IMR-90 (cell line): ENCODE measurements around the gene ITPKC. TPM values are rescaled to one million over a fixed set of nuclear protein-coding genes. Genes with fewer than 3 reads are reported as not detected.

Source experiments
- ATAC-seq: fragments of 200-7000 bp; cut with Tn5 transposase; 2 replicates; pipeline ENCODE4 v1.9.1; 2020; ENCODE audit warnings: low read depth, mild to moderate bottlenecking, moderate library complexity
- BruUV-seq: library from RNA; stranded (reverse); fragments of 400-500 nt; replicated peaks from 2 replicates; lab custom pipeline; 2021; lab: Mats Ljungman, UMichigan
- CTCF ChIA-PET: fragments of 300-600 bp; formaldehyde crosslinking; extraction: SDS; loops from one replicate; lab custom pipeline; 2021; ENCODE audit warnings: antibody characterized with exemption; lab: Yijun Ruan, JAX
- POLR2A ChIA-PET: fragments of 300-600 bp; sonication (Branson Sonifier 250); formaldehyde crosslinking; loops from one replicate; lab custom pipeline; 2022; ENCODE audit warnings: antibody characterized with exemption; ENCODE audit not compliant: unreplicated experiment; lab: Charles Lee
- DNase-seq: peaks from one replicate; pipeline ENCODE4 v3.0.0; 2013
- H2AFZ ChIP-seq: replicated peaks from 2 replicates; pipeline ENCODE3; 2013; ENCODE audit warnings: low read length, mild to moderate bottlenecking; ENCODE audit not compliant: poor library complexity
- H2AK5ac ChIP-seq: 2 replicates; pipeline ENCODE4 v1.6.1; 2013; ENCODE audit warnings: low read depth, low read length, inconsistent platforms
- H2AK9ac ChIP-seq: replicated peaks from 2 replicates; pipeline ENCODE3; 2013; ENCODE audit warnings: mild to moderate bottlenecking, low read depth, low read length, moderate library complexity; ENCODE audit not compliant: poor library complexity
- H2BK120ac ChIP-seq: 2 replicates; pipeline ENCODE4 v1.6.1; 2013; ENCODE audit warnings: low read depth, low read length, inconsistent platforms
- H2BK15ac ChIP-seq: 3 replicates; pipeline ENCODE4 v1.6.1; 2013; ENCODE audit warnings: low read depth, low read length, inconsistent platforms
- H2BK20ac ChIP-seq: 2 replicates; pipeline ENCODE4 v1.6.1; 2013; ENCODE audit warnings: low read depth, mild to moderate bottlenecking, inconsistent platforms, low read length, moderate library complexity
- H2BK5ac ChIP-seq: 2 replicates; pipeline ENCODE4 v1.6.1; 2013; ENCODE audit warnings: mild to moderate bottlenecking, low read depth, low read length, inconsistent platforms; ENCODE audit not compliant: poor library complexity, severe bottlenecking
- H3K14ac ChIP-seq: replicated peaks from 2 replicates; pipeline ENCODE4 v1.6.1; 2013; ENCODE audit warnings: low read depth, low read length, inconsistent platforms
- H3K18ac ChIP-seq: 2 replicates; pipeline ENCODE4 v1.6.1; 2013; ENCODE audit warnings: low read depth, low read length, control low read depth
- H3K23ac ChIP-seq: 2 replicates; pipeline ENCODE4 v1.6.1; 2013; ENCODE audit warnings: low read depth, low read length, inconsistent platforms
- H3K27ac ChIP-seq: 2 replicates; pipeline ENCODE4 v1.5.1; 2013; ENCODE audit warnings: mild to moderate bottlenecking, control low read depth, low read length; ENCODE audit not compliant: insufficient read depth
- H3K27me3 ChIP-seq: 2 replicates; pipeline ENCODE4 v1.6.1; 2013; ENCODE audit warnings: low read length; ENCODE audit not compliant: control insufficient read depth, insufficient read depth
- H3K36me3 ChIP-seq: 2 replicates; pipeline ENCODE4 v1.6.1; 2013; ENCODE audit warnings: low read length, mixed read lengths; ENCODE audit not compliant: control insufficient read depth, insufficient read depth
- H3K4ac ChIP-seq: 2 replicates; pipeline ENCODE4 v1.6.1; 2013; ENCODE audit warnings: low read depth, low read length, inconsistent platforms
- H3K4me1 ChIP-seq: 2 replicates; pipeline ENCODE4 v1.6.1; 2013; ENCODE audit warnings: low read length, mixed read lengths; ENCODE audit not compliant: control insufficient read depth, insufficient read depth
- H3K4me2 ChIP-seq: 2 replicates; pipeline ENCODE4 v1.6.1; 2013; ENCODE audit warnings: low read depth, mild to moderate bottlenecking, control low read depth, low read length, moderate library complexity
- H3K4me3 ChIP-seq: 2 replicates; pipeline ENCODE4 v1.5.1; 2013; ENCODE audit warnings: low read depth, mild to moderate bottlenecking, control low read depth, low read length, moderate library complexity; ENCODE audit not compliant: insufficient read depth
- H3K56ac ChIP-seq: 2 replicates; pipeline ENCODE4 v1.6.1; 2013; ENCODE audit warnings: low read length, inconsistent platforms; ENCODE audit not compliant: insufficient read depth; ENCODE audit errors: extremely low read depth
- H3K79me1 ChIP-seq, 2 experiments: 2 replicates each; pipeline ENCODE4 v1.6.1; 2013; ENCODE audit warnings: low read length in 2 of 2, inconsistent platforms in 1 of 2, low read depth in 1 of 2
- H3K9ac ChIP-seq: 2 replicates; pipeline ENCODE4 v1.6.1; 2013; ENCODE audit warnings: low read depth, low read length, control low read depth
- H3K9me1 ChIP-seq: 2 replicates; pipeline ENCODE4 v1.6.1; 2013; ENCODE audit warnings: low read length, inconsistent platforms; ENCODE audit not compliant: insufficient read depth
- H3K9me3 ChIP-seq: 2 replicates; pipeline ENCODE4 v1.6.1; 2013; ENCODE audit warnings: low read length; ENCODE audit not compliant: control insufficient read depth, insufficient read depth
- H4K20me1 ChIP-seq: 2 replicates; pipeline ENCODE4 v1.6.1; 2013; ENCODE audit warnings: low read length, inconsistent platforms; ENCODE audit not compliant: insufficient read depth
- H4K5ac ChIP-seq: 2 replicates; pipeline ENCODE4 v1.6.1; 2013; ENCODE audit warnings: mild to moderate bottlenecking, low read depth, low read length, control low read depth
- H4K8ac ChIP-seq, 2 experiments: 2 replicates each; pipeline ENCODE4 v1.6.1; 2013; ENCODE audit warnings: low read depth in 2 of 2, low read length in 2 of 2, control low read depth in 1 of 2, inconsistent platforms in 1 of 2
- H4K91ac ChIP-seq: 2 replicates; pipeline ENCODE4 v1.6.1; 2013; ENCODE audit warnings: low read depth, low read length, inconsistent platforms; ENCODE audit not compliant: insufficient read depth
- BHLHE40 ChIP-seq: fragments of 150-350 bp; IDR thresholded peaks from 2 replicates; pipeline ENCODE4 v1.6.1; 2016; ENCODE audit warnings: mild to moderate bottlenecking, low read depth, low read length
- CHD1 ChIP-seq: IDR thresholded peaks from 2 replicates; pipeline ENCODE4 v1.6.1; 2012; ENCODE audit warnings: low read depth, low read length, improper control_type of control experiment
- ELK1 ChIP-seq: fragments of 150-350 bp; IDR thresholded peaks from 2 replicates; pipeline ENCODE4 v1.6.1; 2016; ENCODE audit warnings: low read depth, mild to moderate bottlenecking, low read length, moderate library complexity, borderline replicate concordance
- MAFK ChIP-seq: IDR thresholded peaks from 2 replicates; pipeline ENCODE4 v1.6.1; 2012; ENCODE audit warnings: low read depth, low read length, improper control_type of control experiment
- MAZ ChIP-seq: IDR thresholded peaks from 2 replicates; pipeline ENCODE4 v1.6.1; 2012; ENCODE audit warnings: low read depth, mild to moderate bottlenecking, low read length, improper control_type of control experiment, moderate library complexity, borderline replicate concordance
- MXI1 ChIP-seq: IDR thresholded peaks from 2 replicates; pipeline ENCODE4 v1.6.1; 2012; ENCODE audit warnings: low read depth, mild to moderate bottlenecking, low read length, moderate library complexity, borderline replicate concordance
- NFE2L2 ChIP-seq: fragments of 150-350 bp; IDR thresholded peaks from 2 replicates; pipeline ENCODE4 v1.6.1; 2016; ENCODE audit warnings: low read depth, mild to moderate bottlenecking, low read length
- POLR2A ChIP-seq: IDR thresholded peaks from 2 replicates; pipeline ENCODE4 v1.6.1; 2012; ENCODE audit warnings: mild to moderate bottlenecking, low read depth, low read length
- RAD21 ChIP-seq: IDR thresholded peaks from 2 replicates; pipeline ENCODE4 v1.6.1; 2012; ENCODE audit warnings: low read length, improper control_type of control experiment
- RCOR1 ChIP-seq: IDR thresholded peaks from 2 replicates; pipeline ENCODE4 v1.6.1; 2012; ENCODE audit warnings: mild to moderate bottlenecking, low read length, improper control_type of control experiment; ENCODE audit not compliant: insufficient replicate concordance
- RFX5 ChIP-seq: IDR thresholded peaks from 2 replicates; pipeline ENCODE4 v1.8.0; 2012; ENCODE audit warnings: low read depth, mild to moderate bottlenecking, low read length, moderate library complexity
- SMC3 ChIP-seq: fragments of 150-350 bp; IDR thresholded peaks from 2 replicates; pipeline ENCODE4 v1.6.1; 2016; ENCODE audit warnings: low read depth, mild to moderate bottlenecking, antibody characterized with exemption, low read length, moderate library complexity
- WGBS, 2 experiments: methylation state at CpG; one replicate each; pipeline versions ENCODE4 v1.1.5 to v1.1.7; 2013; ENCODE audit warnings: missing lambda C conversion rate in 2 of 2; ENCODE audit not compliant: insufficient read length in 1 of 2; ENCODE audit errors: extremely low coverage in 2 of 2; 5-methylcytosine and 5-hydroxymethylcytosine counted together
- dilution Hi-C: fragments of 300-500 bp; cut with HindIII; formaldehyde crosslinking; loops from one replicate; pipeline ENCODE4 v1.14.3; 2018; ENCODE audit warnings: low sequenced_read_pairs; ENCODE audit not compliant: unreplicated experiment
- in situ Hi-C: fragments of 300-500 bp; cut with MboI; formaldehyde crosslinking; loops from 3 replicates; pipeline ENCODE4 v1.14.3; 2019; ENCODE audit warnings: low sequenced_read_pairs, inconsistent platforms, mixed read lengths
- intact Hi-C: fragments of 100-400 bp; cut with micrococcal nuclease; formaldehyde crosslinking; loops from 2 replicates; pipeline ENCODE4 v1.10.0; 2022
- polyA plus RNA-seq, 3 experiments: library from polyadenylated mRNA; depleted of rRNA; stranded (reverse); fragments of >200 nt; gene quantifications; 2 replicates each; pipeline ENCODE4 v1.2.3, GENCODE V29; 2012; ENCODE audit warnings: low replicate concordance in 1 of 3
- total RNA-seq: library from RNA; depleted of rRNA; stranded (reverse); fragments of >200 nt; gene quantifications from 2 replicates; pipeline ENCODE4 v1.2.3, GENCODE V29; 2012
- TF ChIP-seq, protein P1 (sequence below): fragments of 150-350 bp; IDR thresholded peaks from 2 replicates; pipeline ENCODE4 v1.6.1; 2017; ENCODE audit warnings: mild to moderate bottlenecking, antibody characterized with exemption, low read length, low read depth

The ITPKC gene
- total and polyA plus RNA-seq, 2 of the 4 experiments (the other 2 are of a cell fraction): 7.7 to 9.4 TPM

DNA sequence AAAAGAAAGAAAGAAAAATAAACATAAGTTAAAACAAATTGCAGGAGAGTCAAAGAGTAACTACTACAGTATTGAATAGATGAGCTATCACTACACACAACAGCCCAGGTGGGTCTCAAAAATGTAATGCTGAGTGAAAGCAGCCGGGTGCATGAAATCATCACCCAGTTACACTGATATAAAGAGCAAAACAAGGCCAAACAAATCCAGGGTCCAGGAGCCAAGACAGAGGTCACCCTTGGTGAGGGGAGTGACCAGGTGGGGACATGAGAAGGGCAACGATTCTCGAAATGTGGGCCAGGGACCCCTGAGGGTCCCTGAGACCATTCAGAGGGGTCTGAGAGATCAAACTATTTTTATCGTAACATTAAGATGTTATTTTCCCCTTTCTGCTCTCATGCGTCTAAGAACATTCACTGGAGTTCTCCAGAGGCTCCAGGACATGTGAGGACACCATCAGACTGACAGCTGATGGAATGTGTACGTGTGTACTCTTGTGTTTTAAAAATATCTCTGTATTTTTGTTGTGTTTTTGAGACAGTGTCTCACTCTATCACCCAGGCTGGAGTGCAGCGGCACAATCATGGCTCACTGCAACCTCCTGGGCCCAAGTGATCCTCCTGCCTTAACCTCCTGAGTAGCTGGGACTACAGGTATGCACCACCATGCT lies 10.8 kb upstream of the ITPKC start:
- H2BK20ac ChIP-seq: no peak overlapping the region
- 0 out of 4 replicates have a peak, but pooled peaks cover 0 to 9% of the 10 kb centered on the region in 2 experiments for H3K79me1 ChIP-seq
- intact Hi-C loops: no loop called here
- H3K27ac ChIP-seq: no peak overlapping the region
- no peak overlapping the region for H3K9ac ChIP-seq
- no peak overlapping the region for H3K4me3 ChIP-seq
- no peak overlapping the region for H4K91ac ChIP-seq
- 100% methylated on average over 2 of the region's 7 CpGs; no CpG with 5 or more reads in 1 of the 2 experiments for WGBS, 2 experiments
- no peak overlapping the region for H3K18ac ChIP-seq
- H3K14ac ChIP-seq: no peak overlapping the region
- no peaks in the 10 kb centered on the region for H3K9me1 ChIP-seq
- ChIA-PET CTCF (no interaction called here), POLR2A (no interaction called here)
- H3K4me2 ChIP-seq: no peak overlapping the region
- H4K8ac ChIP-seq: no peak overlapping the region
- TF ChIP-seq BHLHE40: no peak
- no peak for TF ChIP-seq RFX5
- TF ChIP-seq, protein P1, sequence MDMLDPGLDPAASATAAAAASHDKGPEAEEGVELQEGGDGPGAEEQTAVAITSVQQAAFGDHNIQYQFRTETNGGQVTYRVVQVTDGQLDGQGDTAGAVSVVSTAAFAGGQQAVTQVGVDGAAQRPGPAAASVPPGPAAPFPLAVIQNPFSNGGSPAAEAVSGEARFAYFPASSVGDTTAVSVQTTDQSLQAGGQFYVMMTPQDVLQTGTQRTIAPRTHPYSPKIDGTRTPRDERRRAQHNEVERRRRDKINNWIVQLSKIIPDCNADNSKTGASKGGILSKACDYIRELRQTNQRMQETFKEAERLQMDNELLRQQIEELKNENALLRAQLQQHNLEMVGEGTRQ: no peak
- TF ChIP-seq MXI1: no peak
- no peak for TF ChIP-seq CHD1
- no peak for TF ChIP-seq SMC3
- TF ChIP-seq ELK1: no peak
- no peak for TF ChIP-seq RAD21
- no peak for TF ChIP-seq POLR2A
- TF ChIP-seq MAZ: no peak
- no peak for TF ChIP-seq RCOR1
- TF ChIP-seq NFE2L2: no peak
- TF ChIP-seq MAFK: no peak
- H2BK120ac ChIP-seq: no peak overlapping the region
- H3K4me1 ChIP-seq: no peaks in the 10 kb centered on the region
- ATAC-seq (no peak), DNase-seq (no peak)
- H4K5ac ChIP-seq: no peak overlapping the region
- H3K36me3 ChIP-seq: peaks cover 56% of the 10 kb centered on the region
- H3K56ac ChIP-seq: no peak overlapping the region
- no peaks in the 10 kb centered on the region for H3K9me3 ChIP-seq
- no peak overlapping the region for H2AK5ac ChIP-seq
- H3K27me3 ChIP-seq: no peaks in the 10 kb centered on the region
- dilution Hi-C loops: no loop called here
- H2BK5ac ChIP-seq: no peak overlapping the region
- H3K4ac ChIP-seq: no peak overlapping the region
- in situ Hi-C loops: no loop called here
- H4K20me1 ChIP-seq: no peaks in the 10 kb centered on the region
- H3K23ac ChIP-seq: no peak overlapping the region
- no peak overlapping the region for H2AFZ ChIP-seq
- no peak overlapping the region for H2BK15ac ChIP-seq
- H2AK9ac ChIP-seq: no peak overlapping the region
- BruUV-seq: no TSS peak
